Stimulated activated CD4-positive, alpha-beta T cell treated with anti-CD3 and anti-CD28 coated beads, Interleukin-4, amount 100 ng/mL, for 48 hours (primary cell): Measurements from ENCODE around the gene EIPR1.

Experiments
- DNase-seq, 2 donors: peaks; one replicate each; pipeline ENCODE4 v3.0.0-alpha.2; 2020; ENCODE audit warnings: low read depth in 2 of 2

Gene EIPR1

DNA sequence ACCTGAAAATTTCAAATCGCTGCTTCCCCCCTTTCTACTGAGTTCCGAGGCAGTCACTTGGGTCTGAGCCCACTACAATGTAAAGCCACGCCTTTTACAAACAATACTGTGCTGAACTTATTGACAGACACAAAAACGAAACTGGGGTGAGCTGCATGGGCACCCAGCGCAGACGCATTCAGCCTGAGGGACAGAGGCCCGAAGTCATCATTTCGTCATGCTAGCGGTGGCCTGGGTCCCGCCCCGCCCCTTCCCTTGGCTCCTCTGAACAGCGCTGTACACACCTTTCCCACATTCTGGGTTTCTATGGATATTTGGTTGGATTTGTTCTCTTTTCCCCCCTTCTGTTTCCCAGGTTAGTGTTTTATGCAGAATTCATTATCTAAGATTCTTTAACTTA lies 71.7 kb downstream of the EIPR1 start:
- DNase-seq, result no peak

DNA sequence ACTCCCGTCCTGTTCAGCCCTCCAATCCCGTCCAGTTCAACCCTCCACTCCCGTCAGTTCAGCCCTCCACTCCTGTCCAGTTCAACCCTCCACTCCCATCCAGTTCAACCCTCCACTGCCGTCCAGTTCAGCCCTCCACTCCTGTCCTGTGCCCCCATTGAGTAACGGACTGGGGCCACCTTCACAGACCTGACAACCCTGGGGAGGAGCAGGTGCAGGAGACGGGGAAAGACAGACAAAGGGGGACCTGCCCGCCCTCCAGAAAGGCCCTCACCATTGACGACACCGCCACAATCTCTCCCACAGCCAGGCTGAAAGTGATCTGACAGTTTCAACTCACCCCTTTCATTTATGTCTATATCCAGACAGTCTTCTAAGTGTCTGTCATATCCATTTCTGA lies 72.2 kb downstream of the EIPR1 start:
- no peak for DNase-seq

DNA sequence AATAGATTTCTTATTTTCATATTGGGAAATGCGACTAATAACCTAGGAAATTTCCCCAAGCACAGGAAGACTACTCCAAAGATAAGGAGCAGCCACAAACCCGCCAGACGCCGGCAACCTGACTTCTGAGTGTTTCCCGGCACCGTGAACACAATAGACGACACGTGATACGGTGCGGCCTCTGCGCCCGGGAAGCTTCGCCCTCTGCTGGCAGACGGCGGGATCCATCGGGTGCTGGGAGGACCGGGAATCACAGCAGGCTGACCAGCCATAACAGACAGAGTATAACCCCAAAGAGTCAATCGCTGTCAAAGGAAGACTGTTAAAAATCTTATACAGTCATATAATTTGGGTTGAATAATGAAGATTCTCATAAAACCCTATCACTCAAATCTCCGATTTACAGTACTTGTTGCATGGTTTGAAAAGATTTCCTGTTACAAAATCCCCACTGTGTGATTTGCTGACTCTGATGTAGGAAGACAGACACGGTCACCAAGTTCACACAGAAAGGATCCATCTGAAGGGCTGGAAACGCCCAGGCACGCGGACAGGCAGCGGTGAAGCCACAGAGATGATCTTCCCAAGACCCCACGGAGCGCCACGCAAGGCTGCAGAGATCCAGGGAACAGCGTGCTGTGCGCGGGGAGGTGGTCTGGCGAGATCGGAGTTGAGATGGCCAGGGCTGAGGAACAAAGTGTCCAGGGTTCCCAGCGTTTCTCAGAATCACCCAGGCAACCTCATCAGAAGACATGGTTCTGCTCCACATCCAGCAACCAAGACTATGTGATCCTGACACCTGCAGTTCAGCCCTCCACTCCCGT lies 73.8 kb downstream of the EIPR1 start:
- peak; percentile 69 to 72 for DNase-seq

DNA sequence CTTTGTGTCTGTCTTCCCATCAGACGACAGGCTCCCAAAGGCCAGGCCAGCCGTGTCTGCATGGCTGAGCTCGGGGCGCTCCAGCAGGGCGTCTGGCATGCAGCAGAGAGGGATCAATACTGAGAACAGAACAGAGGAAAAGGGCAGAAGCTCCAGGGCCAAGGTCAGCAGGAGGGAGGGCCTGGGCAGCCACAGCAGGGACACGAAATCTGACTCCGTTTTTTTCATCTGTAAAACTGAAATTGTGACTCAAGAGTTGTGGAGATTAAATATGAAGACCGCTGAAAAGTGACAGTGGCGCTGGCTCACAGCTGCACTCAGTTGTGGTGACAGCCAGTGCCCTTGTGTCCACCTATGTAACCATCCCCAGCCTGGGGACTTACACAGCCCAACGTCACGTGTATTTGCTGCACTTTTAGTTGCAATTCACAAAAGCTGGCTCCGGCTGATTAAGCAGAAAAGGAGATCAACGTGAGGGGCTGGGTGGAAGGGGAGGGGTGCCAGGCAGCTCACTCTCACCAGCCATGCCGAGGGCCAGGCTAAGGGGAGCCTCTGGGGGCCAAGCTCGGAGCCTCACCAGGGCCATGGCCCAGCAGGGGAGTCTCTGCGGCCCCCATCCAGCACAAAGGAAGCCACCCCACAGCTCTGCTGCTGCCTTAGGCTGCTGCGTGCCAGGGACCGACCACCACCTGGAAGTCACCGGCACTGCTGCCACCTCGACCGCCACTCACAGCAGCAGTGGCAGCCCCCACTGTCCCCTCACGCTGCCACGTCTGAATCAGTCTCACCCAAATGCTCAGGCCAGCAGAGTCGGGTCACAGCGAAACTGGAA lies 74.7 kb downstream of the EIPR1 start:
- DNase-seq, result no peak

DNA sequence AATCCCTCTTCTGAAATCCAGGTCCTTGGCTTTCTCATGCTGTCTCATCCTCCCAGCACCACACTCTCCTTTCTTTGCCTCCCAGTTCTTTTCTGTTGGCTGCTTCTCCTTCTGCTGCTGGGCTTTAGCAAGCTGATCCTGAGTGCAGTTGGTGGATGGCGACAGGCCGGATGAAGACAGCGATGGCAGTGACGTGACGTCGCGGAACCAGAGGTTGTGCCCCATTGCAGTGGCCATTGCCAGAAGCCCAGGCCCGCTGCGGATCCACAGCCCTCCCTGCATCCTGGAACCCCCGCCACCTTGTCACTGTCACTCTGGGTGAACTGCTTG lies 75.2 kb downstream of the EIPR1 start:
- DNase-seq, result no peak

DNA sequence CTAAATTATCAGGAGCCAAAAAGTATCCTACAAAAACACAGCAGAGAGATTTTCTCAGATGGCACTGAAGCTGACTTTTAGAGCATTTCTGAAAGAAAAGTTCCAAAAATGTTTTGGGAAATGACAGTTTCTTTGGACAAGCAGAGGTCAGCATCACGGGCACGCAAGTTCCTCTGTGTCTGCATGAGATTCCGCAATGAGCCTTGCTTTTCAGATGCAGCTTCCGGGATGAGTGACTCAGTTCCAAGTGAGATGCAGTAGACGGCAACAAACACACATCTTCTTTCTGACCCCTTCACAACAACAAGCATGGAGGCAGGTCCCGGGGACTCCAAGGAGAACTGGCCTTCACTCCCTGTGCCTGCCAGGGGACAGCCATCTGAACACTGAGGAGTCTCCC lies 76.6 kb downstream of the EIPR1 start:
- DNase-seq, result no peak

DNA sequence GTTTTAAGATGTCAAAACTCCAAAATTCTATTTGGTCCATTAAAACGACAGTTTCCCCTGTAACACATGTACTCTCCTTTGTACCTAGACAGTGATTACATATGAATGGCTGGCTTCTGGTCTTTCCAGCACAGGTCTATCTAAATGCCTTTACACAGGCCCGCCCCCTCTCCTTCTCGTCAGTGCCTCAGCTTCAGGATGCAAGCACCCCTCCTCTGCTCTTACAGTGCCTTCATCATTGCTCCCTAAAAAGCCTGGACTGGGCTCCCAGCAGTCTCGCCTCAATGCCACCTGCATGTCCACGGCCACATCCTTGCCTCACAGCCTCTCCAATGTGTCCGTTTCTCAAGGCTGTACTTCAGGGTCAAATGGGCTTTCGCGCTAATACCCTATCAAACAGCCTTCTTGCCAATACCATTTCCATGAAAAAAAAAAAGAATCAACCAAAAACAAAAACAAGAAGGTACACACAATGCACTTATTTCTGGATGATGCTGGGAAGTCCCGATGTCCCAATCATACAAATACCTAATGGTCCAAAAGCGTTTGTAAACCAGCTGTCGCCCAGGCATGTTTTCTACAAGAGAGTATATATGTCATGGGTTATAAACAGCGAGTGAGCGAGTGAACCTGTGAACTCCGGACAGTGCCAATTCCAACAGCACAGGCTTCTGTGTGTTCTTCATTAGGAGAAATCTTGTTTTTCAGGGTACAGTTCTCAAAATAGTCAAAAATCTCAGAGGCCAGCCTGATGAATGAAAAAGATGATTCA lies 77.2 kb downstream of the EIPR1 start:
- DNase-seq, result no peak

DNA sequence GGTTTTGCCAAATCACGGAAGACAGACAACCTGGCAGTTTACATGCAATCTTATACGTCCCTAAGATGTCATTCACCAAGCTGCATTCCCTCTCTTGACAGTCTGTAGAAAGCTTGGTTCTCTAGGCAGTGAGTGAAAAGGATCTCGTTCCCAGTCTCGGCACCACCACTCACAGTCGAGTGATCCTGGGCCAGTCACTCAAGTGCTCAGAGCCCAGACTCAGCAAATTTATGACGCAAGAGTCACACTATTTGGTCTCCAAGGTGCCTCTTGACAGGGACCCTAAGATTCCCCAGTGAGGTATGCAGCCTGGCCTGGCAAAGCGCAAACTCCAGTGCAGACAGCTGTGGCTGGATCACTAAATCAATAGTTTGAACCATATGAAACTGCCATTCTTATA lies 77.9 kb downstream of the EIPR1 start:
- no peak for DNase-seq

DNA sequence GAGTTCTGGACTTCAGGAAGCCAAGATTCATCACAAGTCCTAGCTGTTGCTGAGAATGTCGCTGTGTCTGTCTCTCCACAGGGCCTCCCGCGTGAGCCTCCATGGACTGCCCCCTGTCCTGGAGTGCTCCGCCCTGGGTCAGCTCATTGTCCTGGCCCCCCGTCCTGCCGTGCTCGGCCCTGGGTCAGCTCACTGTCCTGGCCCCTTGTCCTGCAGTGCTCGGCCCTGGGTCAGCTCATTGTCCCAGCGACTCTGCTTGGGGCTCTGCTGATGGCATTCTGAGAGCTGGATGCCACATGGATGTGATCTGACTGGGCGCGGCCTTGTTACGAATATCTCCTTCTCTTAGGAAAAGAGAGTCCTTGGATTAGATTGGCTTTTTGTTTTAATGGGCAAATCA lies 78.5 kb downstream of the EIPR1 start:
- DNase-seq, result no peak

DNA sequence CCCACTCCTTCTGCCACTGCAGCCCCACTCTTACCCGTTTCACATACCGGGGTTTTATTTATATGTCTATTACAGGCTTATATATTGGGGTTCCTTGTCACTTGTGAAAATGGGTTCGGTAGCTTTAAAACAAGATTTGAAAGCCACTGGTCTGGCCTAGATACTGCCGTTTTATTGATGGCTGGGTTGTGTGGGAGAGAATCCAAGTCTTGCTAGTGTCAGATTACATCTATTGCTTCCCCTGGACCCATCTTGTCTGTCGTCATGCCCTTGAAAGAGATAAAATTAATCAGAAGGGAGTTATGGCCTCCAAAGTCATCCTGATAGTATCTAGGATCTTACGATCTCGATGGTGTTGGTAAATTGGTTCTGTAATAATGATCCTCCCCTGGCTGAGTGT lies 79.4 kb downstream of the EIPR1 start:
- DNase-seq, result no peak

DNA sequence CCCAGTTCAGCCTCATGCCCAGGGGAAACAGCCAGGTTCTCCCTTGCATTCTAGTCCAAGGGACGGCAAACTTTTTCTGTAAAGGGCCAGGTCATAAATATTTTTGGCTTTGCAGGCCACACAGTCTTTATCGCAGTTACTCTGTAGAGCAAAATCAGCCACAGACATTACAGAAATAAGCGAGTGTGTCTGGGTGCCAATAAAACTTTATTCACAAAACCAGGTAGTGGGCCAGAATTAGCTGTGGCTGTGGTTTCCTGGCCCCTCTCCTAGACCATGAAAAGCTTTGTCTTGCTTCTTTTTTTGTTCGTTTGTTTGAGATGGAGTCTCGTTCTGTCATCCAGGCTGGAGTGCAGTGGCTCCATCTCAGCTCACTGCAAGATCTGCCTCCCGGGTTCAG lies 80.1 kb downstream of the EIPR1 start:
- no peak for DNase-seq

DNA sequence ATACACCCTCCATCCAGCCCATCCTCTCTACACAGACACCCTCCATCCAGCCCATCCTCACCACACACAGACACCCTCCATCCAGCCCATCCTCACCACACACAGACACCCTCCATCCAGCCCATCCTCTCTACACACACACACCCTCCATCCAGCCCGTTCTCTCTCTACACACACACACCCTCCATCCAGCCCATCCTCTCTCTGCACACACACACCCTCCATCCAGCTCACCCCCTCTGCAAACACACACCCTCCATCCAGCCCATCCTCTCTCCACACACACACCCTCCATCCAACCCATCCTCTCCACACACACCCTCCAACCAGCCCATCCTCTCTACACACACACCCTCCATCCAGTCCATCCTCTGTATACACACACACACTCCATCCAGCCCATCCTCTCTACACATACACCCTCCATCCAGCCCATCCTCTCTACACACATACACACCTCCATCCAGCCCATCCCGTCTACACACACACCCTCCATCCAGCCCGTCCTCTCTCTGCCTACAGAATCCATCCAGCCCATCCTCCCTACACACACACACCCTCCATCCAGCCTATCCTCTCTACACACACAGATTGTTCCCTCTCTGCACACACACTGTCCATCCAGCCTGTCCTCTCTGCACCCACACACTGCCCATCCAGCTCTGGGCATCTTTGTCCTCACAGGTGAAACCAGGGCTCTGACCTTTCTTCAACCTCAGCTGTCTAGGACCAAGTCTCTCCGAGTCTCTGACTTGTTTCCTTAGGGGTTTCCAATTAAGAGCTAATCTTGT lies 81.2 kb downstream of the EIPR1 start:
- DNase-seq, result no peak

DNA sequence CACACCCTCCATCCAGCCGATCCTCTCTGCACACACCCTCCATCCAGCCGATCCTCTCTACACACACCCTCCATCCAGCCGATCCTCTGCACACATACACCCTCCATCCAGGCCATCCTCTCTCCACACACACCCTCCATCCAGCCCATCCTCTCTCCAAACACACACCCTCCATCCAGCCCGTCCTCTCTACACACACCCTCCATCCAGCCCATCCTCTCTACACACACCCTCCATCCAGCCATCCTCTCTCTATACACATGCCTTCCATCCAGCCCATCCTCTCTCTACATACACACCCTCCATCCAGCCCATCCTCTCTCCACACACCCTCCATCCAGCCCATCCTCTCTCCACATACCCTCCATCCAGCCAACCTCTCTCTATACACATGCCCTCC lies 83.1 kb downstream of the EIPR1 start:
- no peak for DNase-seq

DNA sequence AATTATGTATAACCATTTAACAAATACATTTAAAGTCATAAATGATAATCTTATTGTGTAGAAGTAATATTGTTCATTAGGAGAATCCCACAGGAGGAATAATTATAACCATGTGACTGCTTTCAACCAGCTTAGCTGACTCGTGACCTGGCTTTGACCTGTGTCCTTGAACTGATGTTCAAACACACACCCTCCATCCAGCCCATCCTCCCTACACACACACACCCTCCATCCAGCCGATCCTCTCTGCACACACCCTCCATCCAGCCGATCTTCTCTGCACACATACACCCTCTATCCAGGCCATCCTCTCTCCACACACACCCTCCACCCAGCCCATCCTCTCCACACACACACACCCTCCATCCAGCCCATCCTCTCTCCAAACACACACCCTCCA lies 83.5 kb downstream of the EIPR1 start:
- no peak for DNase-seq

DNA sequence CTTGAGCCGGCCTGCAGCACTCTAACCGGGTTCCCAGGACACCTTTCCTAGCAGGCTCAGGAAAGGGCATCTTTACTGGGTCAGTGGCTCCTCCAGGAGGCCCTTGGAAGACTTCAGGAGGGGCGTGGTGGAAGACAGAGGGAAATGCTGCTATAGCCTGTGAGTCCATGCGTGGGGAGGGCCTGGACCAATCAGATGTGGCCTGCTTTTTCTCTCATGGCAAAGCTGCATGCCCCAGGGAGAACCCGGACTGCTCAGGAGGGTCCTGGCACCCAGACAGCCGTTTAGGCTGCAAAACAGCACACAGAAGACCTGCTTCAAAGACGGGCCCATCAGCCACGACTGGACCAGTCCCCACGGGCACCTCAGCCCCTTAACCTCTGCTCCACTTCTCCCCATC lies 84.4 kb downstream of the EIPR1 start:
- no peak for DNase-seq

DNA sequence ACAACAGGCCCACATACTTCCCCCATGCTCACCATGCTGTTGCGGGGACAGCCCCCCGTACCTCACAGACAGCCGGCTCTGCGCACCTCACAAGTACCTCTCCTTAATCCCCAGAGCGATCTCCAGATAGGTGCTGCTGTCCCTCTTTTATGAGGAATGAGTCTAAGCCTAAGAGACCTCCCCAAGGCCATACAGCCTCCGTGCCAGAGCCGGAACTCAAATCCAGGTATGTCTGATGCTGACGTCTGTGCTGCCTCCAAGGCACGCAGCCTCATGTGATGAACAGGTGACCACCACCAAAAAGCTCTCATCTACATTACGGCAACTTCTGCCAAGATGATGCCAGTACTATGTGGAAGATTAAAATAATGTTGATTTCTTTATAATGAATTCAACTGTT lies 85.2 kb downstream of the EIPR1 start:
- DNase-seq, result no peak

DNA sequence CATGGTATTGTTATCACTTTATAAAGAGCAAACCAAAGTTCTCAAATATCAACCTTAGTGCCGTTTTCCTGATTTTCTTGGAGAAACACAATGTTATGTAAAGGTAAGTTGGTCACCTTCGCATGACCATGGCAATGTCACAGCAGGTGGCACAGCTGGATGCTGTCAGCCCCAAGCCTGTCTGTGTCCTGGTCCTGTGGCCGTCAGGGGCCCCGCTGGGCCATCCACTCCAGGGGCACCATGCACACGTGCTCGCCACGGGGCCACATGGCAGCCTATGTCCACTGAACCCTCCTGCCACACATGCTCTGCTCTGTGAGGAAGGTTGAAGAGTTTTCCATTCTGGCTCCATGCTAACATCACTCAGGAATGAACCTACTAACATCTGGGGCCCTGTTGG lies 85.9 kb downstream of the EIPR1 start:
- no peak for DNase-seq

DNA sequence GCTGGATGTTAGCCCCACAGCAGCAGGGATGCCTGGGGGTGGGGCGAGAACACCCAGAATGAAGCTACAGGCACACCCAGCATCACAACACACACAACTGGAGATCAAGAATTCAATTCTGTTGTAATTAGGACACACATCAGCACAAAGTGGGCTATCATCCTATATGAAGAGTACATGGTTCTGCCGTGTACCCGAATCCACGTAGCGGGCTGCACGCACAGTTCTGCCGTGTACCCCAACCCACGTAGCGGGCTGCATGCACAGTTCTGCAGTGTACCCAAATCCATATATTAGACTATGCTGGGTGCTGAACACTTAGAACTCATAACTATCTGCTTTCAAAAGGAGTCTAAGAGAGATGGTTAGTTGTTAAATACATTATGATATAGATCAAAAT lies 86.5 kb downstream of the EIPR1 start:
- DNase-seq, result no peak

DNA sequence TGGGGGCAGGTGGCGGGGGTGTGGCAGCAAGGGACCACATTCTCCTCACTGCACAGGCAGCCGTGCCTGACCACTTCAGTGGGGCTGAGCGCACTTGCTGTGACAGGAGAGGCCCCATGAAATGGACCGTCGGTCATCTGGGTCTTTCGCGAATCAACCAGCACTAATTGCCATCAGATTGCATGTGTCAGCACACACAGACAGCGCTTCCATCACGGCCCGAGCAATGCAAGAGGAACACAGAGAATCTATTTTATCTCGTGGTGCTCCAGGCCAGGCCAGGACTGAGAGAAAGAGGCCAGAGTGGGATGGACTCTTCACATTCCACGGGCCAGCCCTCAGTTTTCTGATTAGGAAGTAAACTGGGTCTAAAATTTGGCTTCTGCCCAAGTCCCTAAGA lies 87.0 kb downstream of the EIPR1 start:
- DNase-seq, result no peak

DNA sequence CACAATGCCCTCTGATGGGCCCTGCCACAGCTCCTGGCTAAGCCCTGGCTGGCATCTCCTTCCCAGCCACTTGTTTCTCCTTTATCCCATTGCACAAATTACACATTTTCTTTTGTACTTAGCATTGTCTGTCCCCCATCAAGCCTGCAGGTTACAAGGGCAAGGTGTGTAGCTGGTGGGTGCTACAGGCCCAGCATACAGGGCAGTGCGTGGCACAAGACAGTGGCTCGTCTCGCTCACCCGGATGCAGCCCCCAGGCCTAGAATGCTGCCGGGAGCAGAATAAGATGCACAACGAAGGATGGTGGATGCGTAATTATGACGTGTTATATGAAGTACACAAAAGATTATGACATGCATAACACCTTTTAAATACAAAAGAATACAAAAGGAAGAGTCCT lies 87.6 kb downstream of the EIPR1 start:
- no peak for DNase-seq

DNA sequence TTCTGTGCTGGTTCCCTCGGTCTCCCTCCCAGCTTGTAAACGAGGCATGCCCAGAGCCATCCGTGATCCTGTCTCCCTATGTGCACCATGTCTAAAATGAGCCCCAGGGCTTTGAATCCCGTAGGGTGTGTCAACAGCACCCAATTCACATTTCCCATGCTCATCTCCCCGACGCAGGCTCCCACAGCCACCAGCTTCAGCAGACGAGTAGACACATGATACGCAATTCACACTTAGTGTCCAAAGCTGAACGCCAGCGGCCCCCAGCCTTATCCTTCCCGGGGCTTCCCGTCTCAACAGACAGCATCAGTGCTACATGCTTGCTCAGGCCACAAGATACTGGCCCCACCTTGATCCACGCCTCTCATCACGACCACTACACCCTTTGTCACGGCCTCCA lies 88.1 kb downstream of the EIPR1 start:
- DNase-seq, result no peak

DNA sequence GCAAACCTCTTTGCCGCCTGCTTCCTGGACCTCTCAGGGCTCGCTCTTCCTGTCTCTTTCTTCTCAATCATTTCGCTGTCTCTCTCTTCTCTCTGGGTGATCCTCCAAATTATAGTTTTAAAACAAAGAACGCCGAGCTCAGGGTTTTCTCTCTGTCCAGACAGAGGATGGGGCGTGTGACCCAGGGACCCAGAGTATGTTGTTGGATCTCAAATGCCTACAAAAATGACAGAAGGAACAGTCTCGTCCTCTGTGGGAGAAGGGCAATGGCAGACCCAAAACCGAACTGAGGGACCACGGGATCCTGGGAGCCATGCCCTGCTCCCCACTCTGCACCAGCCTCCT lies 88.5 kb downstream of the EIPR1 start:
- DNase-seq, result no peak
